CD4-positive, alpha-beta T cell treated with Interleukin-12 subunit alpha and Interleukin-12 subunit beta, for 1 hour (primary cell): ENCODE data around the gene CDC40.
A peak's percentile ranks its signal among the peaks of the same experiment; 100 is the strongest.

Source experiments
- DNase-seq: peaks from one replicate; pipeline ENCODE4 v3.0.0-alpha.2; 2020

Gene CDC40

DNA sequence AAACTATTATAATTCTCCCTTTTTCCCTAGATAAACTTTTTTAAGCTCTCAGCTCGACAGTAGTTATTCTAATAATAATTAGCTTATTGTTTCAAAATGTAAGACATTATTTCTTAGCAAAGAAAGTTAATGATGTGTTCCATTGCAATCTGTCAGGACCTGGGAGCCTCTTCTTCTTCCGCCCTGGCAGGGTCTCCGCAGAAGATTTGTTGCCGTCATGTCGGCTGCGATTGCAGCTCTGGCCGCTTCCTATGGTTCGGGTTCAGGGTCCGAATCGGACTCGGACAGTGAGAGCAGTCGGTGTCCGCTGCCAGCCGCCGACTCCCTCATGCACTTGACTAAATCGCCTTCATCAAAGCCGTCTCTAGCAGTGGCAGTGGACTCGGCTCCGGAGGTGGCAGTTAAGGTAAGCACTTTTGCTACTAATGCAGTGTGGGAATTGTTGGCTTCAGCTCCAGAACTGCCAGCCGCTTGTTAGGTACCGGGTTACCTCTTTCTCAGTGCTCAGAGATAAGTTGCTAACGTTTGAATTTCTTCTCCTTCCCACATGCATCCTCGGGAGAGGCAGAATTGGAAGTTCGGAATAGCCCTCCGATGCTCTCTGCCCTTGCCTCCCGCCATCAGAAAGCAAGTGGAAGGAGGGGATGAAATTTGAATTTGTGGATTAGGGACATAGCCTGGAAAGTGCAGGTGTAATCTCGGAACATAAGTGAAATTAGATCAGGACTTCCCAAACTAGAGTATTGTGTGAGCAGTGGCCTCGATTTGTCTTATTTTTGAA is at the start of gene CDC40:
Gene CDC40 (plus strand): TSS at position 200 of the 781 bp plus-strand sequence. CDS start 18 bp downstream, at position 218.
- no peak for DNase-seq

DNA sequence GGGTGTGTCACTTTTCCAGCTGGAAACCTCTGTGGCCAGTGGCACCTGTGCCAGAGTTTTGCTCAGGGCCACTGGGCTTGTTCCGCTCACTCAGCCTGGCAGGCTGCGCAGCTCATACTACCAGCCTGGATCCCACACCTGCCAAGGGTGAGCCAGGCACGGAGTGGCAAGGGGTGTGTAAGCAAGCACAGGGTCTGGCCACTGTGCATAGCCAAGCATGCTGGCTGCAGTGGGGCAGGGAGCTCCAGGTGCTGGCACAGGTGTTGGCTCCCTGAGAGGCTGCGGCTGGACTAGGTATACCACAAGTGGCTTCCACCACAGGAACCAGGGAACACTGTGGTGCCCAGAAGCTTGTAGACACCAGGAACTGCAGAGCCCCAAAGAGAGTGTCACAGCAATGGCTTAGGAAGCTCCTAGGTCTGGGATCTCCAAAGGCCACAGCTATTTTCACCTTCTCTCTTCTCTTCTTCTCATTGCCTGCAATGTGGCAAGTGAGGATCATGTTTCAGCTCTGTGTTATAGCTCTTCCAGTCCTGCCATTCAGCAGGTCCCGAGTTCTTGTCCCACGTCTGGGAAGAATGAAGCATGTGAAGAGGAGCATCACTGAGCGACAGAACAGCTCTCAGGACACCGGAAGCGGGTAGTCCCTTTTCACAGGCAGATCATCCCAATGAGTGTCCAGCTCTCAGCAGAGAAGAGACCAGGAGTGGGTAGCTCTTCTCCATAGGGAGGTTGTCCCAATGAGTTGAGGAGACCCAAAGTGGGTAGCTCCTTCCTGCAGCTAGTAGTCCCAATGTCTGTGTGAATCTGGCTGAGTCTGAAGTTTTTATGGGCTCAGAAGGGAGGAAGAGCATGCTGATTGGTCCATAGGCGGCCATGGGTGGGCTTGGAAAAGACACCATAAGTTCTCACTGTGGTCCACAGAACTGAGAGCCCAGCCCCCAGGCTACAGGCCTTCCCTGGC is 42.0 kb upstream of the CDC40 start:
- DNase-seq = no peak

DNA sequence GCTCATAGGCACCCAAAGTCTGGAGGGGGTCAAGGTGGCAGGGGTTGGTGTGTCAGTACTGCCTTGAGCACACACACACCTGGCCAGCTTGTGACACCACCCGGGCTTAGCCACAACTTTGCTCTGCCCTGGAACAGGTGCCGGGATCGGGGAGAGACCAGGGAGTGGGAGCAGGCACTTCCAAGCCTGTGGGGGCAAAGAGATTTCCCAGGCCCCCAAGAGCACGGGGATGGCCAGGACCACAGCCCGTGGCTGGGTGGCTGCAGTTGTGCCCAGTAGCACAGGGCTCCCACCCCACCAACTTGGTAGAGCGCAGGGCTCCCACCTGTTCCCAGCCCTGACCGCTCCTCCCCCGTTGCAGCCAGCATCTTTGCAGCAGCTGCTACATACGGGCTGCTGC is 41.2 kb upstream of the CDC40 start:
- DNase-seq = no peak

DNA sequence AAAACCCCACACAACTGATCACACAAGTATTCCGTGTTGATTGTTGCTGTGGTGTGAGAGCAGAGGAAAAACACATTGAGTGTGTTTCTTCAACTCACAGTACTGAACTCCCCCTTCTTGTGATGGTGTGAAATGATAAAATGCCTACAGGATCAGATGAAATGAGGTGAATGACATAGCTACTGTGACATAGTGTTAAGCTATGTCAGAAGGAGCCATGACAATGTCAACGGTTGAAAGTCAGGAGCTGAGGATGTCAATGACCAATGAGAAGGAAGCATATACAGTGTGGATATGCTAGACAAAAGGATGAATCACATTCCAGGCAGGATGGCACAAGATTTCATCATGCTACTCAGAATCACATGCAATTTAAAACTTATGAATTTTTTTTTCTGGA is 39.6 kb upstream of the CDC40 start:
- DNase-seq = no peak

DNA sequence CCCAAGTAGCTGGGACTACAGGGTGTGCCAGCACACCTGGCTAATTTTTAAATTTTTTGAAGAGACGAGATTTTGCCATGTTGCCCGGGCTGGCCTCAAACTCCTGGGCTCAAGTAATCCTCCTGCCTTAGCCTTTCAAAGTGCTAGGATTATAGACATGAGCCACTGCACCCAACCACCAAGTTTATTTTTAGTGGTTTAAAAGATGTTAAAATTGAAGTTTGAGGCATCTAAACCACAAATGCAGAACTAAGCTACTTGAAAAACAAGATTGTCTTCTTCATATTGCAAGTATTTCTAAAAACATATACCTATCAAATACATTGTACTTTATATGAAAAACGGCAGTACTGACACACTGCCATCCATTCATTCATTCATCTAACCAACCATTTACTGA is 32.4 kb upstream of the CDC40 start:
- no peak for DNase-seq

DNA sequence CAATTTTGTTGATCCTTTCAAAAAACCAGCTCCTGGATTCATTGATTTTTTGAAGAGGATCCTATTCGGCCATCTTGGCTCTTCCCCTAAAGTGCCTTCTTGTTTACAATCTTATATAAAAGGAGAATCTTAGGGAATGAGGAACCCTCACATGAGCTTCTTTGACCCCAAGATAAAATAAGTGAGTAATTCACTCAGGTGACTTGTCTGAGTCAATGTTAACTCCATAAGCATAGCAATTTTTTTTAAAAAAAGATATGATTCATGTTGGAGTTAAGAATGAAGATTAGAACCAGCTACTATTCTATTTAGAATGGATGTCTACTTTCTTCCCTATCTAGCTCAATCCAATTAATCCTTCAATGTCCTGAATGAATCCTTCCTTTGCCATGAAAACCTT is 21.7 kb upstream of the CDC40 start:
- no peak for DNase-seq

DNA sequence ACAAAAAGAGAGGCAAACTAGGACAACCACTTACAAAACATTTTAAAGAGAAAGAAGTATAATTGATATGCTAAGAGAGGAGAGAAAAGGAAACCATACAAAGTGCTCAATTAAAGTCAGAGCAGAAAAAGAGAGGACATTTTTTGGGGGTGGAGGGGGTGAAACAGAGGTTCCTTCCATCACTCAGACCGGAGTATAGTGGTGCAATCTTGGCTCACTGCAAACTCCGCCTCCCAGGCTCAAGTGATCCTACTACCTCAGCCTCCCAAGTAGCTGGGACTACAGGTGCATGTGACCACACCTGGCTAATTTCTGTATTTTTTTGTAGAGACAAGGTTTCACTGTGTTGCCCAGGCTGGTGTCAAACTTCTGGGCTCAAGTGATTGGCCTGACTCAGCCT is 10.1 kb upstream of the CDC40 start:
- DNase-seq = no peak

DNA sequence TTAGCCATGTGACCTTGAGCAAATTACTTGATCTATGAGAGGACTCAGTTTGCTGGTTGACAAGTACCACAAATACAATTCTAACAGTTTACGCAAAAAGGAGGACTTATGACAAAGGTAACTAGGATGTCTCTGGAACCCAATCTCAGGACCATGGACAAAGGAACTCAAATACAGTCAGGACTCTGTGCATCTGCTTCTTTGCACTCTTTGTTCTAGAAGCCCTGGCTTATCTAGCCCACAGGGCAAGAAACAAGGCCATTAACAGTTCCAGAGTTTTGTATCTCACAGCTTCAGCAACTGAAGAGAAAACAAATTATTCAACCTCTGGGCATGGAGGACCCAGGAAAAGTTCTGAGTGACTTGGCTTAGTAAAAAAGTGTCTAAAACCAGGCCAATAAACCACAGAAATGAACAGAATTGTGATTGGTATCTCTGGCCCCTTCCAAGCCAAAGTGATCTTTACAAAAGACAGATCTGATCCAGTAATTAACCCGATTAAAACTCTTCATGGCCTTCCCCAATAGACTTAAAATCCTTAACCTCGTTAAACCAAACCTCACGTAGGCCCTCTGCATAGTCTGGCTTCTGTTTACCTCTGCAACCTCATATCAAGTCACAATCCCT is 6.6 kb upstream of the CDC40 start:
- no peak for DNase-seq

DNA sequence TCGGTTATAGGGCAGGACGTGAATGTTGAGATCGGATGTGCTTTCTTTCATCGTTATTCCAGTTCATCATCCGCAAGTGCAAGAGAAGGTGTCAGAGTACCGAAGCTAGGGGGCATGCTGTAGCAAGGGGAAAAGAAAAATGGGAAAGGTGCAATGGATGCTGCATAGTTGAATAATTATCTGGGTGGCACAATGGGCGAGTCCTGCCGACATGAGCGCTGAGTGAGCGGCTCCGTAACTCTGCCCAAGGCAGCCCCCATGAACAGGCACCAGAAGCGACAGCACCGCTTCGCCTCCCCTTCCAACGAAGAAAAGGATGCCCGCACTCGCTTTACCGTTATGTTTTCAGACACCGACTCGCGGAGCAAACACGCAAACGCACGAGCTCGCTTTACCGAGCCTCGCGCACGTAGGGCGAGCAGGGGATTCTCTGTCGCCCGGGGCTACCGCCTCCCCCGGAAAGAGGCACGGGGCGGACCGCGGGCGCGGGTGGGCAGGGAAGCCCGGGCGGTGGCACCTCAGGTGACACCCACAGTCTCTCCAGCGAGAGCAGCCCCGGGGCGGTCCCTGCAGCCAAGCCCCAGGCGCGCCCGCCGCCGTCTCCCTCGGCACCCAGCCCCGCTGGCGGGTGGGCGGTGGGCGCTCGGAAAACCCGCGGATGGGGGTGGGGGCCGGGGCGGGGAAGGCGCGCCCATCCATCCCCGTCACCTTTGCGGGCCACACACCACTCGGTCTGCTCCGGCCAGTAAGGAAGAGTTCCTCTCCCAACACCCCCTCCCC is 1.4 kb upstream of the CDC40 start:
- DNase-seq = peak; percentile 78

DNA sequence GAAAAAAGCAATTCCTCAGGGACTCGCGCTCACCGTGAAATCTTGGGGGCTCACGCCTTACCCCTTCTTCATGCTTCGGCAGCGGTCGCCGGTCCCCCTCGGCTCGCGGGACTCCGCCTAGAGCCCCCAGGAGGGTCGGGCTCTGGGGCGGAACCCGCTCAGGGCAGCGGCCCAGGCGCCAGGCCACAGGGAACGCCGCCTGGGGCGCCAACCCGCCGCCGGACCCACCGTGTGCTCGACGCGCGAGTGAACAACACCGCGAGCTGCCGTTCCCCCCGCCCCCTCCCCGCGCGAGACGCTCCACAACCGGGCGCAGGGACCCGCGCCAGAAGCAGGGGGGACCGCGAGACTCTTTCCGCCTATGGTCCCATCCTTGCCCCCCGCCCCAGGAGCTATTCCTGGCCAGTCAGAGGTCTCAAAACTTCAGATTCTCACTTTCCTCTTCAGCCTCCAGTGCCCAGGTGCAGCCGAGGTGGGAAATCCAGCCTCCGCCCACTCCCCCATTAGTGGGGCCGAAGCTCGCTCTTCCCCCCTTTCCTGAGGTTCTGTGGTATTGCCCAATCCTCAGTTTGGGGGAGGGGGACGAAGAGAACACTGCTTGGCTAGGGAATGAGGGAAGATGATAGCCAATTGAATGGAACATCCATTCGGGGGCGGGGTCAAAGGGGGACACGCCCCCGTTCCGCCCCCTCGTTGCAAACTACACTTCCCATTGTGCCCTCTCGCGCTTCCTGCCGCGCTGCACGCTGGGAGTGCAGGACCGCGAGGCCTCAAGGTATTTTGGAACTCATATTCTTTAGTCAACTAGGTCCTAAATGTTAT is 610 bp upstream of the CDC40 start, which contains the start of gene WASF1:
Gene WASF1 (minus strand): TSS at position 265 of the 822 bp plus-strand sequence. CDS start 52,069 bp downstream, outside the sequence.
- peak; percentile 92 for DNase-seq

DNA sequence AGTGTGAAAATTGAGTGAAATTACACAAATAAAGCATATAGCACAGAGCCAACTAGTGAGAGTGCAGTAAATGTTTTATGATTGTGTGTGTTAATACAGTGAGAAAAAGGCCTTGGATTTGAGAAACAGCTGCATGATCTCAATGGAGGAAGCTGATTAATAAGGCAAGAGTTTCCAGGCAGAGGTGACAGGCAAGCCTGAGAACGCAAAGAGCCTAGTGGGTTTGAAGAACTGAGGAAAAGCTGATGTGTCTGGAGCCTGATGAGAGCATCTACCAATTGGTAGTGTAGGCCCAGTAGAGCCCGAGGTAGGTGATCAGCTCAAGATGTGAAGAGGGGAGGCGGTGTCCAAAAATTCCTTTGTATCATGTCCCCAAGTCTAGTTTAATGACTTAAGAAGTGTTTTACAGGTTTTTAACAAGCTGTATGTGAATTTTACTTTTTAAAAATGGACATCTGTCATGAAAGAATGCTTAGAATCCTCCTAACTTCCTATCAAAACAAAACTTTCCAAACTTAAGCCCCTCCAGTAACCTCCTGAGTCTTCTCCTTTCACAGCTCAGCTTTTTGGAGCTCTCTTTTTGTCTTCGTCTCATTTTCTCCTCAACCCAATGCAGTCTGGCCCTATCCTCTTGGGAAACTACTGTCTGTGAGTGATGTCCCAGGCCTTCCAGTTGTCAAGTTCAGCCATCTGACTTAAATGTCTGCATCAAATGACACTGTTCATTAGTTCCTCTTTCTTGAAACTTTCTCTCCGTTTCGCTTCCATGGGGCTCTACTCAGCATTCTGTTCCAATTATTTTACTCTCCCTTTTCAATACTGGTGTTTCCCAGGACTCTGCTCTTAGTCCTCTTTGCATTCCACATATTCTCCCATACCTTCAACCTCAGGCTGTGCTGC is 1.2 kb downstream of the CDC40 start:
- DNase-seq = no peak

DNA sequence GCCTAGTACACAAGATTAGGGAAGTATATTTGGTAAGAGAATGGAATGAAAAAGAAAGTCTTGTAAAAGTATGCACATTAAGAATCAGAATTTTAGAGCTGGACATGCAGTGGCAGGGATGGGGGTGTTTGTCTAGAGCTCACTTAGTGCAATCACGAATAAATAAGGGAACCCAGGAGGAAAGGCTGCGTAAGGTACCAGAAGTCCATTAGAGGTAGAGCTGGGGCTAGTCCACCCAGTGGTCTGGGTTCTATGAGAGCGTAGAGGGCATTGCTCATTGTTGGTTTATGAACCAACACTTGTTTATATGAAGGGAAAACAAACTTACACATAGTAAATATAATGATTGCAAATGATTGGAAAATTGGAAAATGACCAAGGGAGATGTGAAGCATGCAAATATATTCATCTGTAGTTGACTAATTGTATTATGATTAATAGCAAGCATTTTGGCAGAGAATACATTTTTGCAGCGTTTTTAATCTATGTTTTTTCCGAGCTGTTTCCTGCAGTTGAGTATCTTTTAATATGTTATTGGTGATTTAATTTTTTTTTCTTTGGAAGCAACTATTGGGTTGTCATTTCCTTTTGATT is 3.2 kb downstream of the CDC40 start:
- no peak for DNase-seq

DNA sequence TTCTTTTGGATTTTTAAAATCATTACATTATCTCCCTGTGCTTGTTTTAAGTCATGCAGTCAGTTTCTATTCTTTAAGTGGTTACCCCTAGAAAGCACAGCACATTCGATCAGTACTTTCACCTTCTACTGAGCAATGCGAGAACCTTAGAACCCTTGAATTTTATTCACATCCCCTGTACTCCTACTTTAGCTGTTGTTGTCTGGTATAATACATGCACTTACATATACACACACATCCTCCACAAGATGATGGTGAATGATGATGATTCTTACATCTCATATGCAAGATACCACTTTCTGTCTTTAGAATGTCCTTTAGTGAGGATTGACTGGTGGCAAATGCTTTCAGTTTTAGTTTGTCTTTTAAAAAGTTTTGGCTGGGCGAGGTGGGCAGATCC is 5.7 kb downstream of the CDC40 start:
- DNase-seq = no peak

DNA sequence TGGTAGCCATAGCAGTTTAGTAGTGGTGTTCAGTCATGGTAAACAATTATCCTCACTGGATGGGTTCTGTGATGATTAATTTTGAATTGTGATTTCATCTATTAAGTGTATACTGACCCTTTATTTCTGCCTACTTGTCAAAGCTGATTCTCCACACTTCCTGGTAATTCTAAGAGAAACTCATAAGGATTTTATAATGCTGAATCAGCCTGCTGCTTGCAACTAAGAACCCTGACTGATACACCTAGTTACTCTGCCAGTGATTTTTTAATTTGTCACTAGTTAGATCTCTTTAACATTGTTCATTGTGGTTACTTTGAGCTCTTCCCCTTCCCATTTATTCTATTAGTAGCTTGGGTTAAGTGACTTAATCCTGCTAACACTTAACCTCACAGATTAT is 8.6 kb downstream of the CDC40 start:
- DNase-seq = no peak

DNA sequence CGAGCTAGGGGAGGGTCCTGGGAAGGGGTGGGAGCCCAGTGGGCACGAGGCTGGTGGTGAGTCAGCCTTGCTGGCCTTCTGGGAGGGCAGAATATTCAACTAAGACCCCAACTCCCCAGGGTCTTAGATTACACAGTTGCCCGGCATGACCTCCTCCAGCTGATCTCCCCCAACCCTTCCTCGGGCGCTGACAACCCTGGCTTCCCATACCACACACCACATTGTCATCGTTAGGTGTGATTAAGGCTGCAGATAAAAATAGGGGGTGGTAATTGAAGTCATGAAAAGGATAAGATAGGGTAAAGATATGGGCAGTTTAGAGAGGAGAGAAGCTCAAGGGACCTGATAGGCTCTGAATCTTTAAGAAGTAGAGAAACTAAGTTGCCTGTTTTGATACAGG is 10.5 kb downstream of the CDC40 start:
- DNase-seq = no peak

DNA sequence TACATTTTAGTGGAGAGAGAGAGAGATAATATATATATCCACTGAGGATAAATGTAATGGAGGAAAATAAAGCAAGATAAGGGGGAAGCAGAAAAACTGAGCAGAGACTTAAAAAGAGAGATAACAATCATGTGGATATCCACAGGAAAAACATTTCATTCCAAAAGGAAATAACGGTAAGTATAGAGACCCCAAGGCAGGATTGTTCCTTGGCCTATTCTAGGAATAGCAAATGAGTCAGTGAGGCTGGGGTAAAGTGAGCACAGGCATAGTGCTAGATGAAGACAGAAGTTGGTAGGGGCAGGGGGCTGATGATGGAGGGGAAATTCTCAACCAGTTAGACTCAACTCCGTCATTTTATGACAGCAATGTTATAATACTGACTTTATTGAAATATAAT is 11.2 kb downstream of the CDC40 start:
- no peak for DNase-seq

DNA sequence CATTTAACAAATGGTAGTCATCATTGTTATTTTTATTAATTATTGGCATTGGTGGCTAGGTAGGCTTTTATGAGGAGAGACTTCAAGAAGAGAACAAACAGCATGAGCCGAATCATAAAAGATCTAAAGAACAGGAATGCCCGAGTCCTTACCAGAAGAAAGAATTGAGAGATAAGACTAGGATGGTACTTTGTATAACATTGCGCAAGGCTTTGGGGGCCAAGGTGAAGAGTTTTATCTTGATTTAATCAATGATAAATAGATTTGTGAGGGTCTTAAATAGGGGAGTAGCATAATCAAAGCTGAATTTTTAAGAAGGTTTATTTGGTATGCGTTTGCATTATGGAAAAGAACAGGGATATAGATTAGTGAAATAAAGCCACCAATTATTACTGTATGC is 15.4 kb downstream of the CDC40 start:
- DNase-seq = no peak

DNA sequence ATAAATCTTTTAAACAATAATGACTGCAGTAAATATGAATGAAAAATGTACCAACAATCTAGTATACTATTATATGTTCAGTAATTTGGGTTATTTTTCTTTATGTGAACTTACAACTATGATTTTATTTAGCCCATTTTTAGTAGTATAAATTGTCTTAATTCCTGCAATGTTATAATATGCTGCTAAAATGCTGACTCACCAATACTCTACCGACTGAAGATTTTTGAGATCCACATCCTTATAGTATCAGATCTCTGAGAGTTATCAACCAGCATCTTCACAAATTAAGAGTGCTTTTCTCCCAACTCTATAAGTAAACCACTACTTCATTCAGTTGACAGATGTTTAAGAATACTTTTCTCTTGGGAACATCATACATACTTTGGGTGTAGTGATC is 16.6 kb downstream of the CDC40 start:
- no peak for DNase-seq

DNA sequence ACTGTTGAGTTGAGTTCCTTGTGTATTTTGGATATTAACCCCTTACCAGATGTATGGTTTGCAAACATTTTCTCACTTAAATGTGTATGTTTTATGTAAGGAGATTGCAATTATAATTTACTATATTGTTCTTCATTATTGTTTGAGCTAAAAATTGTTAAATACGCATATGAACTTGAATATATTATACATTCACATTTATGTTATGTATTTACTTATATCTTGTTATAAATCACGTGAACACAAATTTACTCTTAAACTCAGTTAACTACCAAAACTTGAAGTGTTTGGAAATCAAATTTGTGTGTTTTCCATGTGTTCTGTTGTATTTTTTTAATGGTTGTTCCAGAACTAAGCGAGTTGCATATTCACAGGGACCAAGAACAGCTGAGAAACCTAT is 18.3 kb downstream of the CDC40 start:
- no peak for DNase-seq
